Vagina (tissue), 2 donors: Measurements from ENCODE around the gene NUSAP1.

Experiments
- CTCF ChIP-seq, 3 experiments: fragments of 450-650 bp in 2 of 3; fragments of 200-600 bp in 1 of 3; sonication (generic) in 1 of 3; IDR thresholded peaks; one replicate each; pipeline ENCODE4 v1.5.1; 2017 to 2019; ENCODE audit warnings: antibody characterized with exemption in 3 of 3, mild to moderate bottlenecking in 2 of 3, moderate library complexity in 2 of 3
- POLR2A ChIP-seq, 2 donors: fragments of 450-650 bp; IDR thresholded peaks; one replicate each; pipeline ENCODE4 v1.6.1; 2017; ENCODE audit warnings: antibody characterized with exemption in 2 of 2, mild to moderate bottlenecking in 2 of 2, moderate library complexity in 2 of 2

GRCh38 chr15:41292521-41292920 is 40.2 kb upstream of the NUSAP1 start:
- TF ChIP-seq POLR2A (IDR thresholded peaks at IDR 0.05) = no peak
- TF ChIP-seq CTCF (IDR thresholded peaks at IDR 0.05) = no peak
